ENCODE results near the gene KASH5. TPM values are rescaled to one million over a fixed set of nuclear protein-coding genes. Genes with fewer than 3 reads are reported as not detected.
A peak's percentile ranks its signal among the peaks of the same experiment; 100 is the strongest.

KASH5 gene
- total and polyA plus RNA-seq, 11 donors, result not detected

GRCh38 chr19:49422407-49423070 is 34.5 kb downstream of the KASH5 start:
- WGBS, 4 donors, result 2 to 3% (median 2%) methylated on average over 42 to 58 of the region's 58 CpGs
- Histone ChIP-seq H3K4me1 (peaks cover 0 to 42% (median 27%) of the 10 kb centered on the region in 12 donors), H3K9me3 (no peaks in the 10 kb centered on the region), H3K4me3 (peak overlapping the region; percentile 1 to 46 (median 28)), H3K36me3 (no peaks in the 10 kb centered on the region), H3K27ac (no peak overlapping the region), H3K27me3 (peaks cover 50 to 100% (median 83%) of the 10 kb centered on the region in 9 donors)
- DNase-seq (peak in 3 of 5 donors; percentile 39 to 57 (median 47)), ATAC-seq (peak in 3 of 4 donors; percentile 66 to 79 (median 71))
- intact Hi-C loops (cut with DNase I), result no loop called here
- TF ChIP-seq CTCF (IDR thresholded peaks at IDR 0.05), result peak; percentile 21 to 61 (median 43)
- no peak for TF ChIP-seq POLR2A (IDR thresholded peaks at IDR 0.05)

- intact Hi-C loops (cut with DNase I), result no loop called here
- Histone ChIP-seq H3K9me3 (no peaks in the 10 kb centered on the region), H3K27ac (no peak within 1 kb of the TSS), H3K36me3 (no peaks in the 10 kb centered on the region), H3K4me3 (peak within 1 kb of the TSS; percentile 1 to 46 (median 28)), H3K4me1 (peaks cover 0 to 50% (median 32%) of the 10 kb centered on the region in 12 donors), H3K27me3 (peaks cover 55 to 100% (median 84%) of the 10 kb centered on the region in 9 donors)
- 5 to 11% (median 6%) methylated on average over 32 to 42 of the region's 42 CpGs for WGBS, 4 donors
- no peak for TF ChIP-seq POLR2A (IDR thresholded peaks at IDR 0.05)
- TF ChIP-seq CTCF (IDR thresholded peaks at IDR 0.05), result no peak
- no peak for DNase-seq
- peak in 1 of 4 donors; percentile 30 for ATAC-seq
Measured at GRCh38 chr19:49423071-49423984, 35.3 kb downstream of the KASH5 start, which contains the start of gene PTH2. TSS of gene PTH2 (minus strand) at chr19:49423441. CDS start at chr19:49423339, 102 bp downstream.

- H3K36me3 ChIP-seq, result no peaks in the 10 kb centered on the region
- ATAC-seq (no peak), DNase-seq (no peak)
- WGBS, 4 donors, result 11 to 22% (median 14%) methylated on average over 3 of the region's 3 CpGs
- H3K27me3 ChIP-seq, result peaks cover 55 to 100% (median 84%) of the 10 kb centered on the region in 9 donors
- no peak overlapping the region for H3K27ac ChIP-seq
- no peaks in the 10 kb centered on the region for H3K9me3 ChIP-seq
- no peak for TF ChIP-seq POLR2A (IDR thresholded peaks at IDR 0.05)
- TF ChIP-seq CTCF (IDR thresholded peaks at IDR 0.05), result no peak
- H3K4me1 ChIP-seq, result peaks cover 0 to 55% (median 32%) of the 10 kb centered on the region in 12 donors
- intact Hi-C loops (cut with DNase I), result no loop called here
- no peak overlapping the region for H3K4me3 ChIP-seq
Measured at GRCh38 chr19:49423985-49424303, 35.9 kb downstream of the KASH5 start.

- ATAC-seq, result no peak
- Histone ChIP-seq H3K27ac (no peak within 1 kb of the TSS), H3K27me3 (peaks cover 50 to 99% (median 89%) of the 10 kb centered on the region in 9 donors), H3K9me3 (no peaks in the 10 kb centered on the region), H3K36me3 (no peaks in the 10 kb centered on the region), H3K4me1 (peaks cover 0 to 55% (median 32%) of the 10 kb centered on the region in 12 donors), H3K4me3 (no peak within 1 kb of the TSS)
- DNase-seq, result peak in 1 of 5 donors; percentile 46
- intact Hi-C loops (cut with DNase I), result no loop called here
- WGBS, 4 donors, result 56 to 68% (median 60%) methylated on average over 7 of the region's 7 CpGs
- no peak for TF ChIP-seq POLR2A (IDR thresholded peaks at IDR 0.05)
- TF ChIP-seq CTCF (IDR thresholded peaks at IDR 0.05), result no peak
Measured at GRCh38 chr19:49425178-49425577, 37.1 kb downstream of the KASH5 start, which contains the start of gene GFY. TSS of gene GFY (plus strand) at chr19:49425388. CDS start at chr19:49426431, 1,043 bp downstream.
